Left hindlimb (tissue), 1 donor: ENCODE measurements around the gene RGL1.

Source experiments
- DNase-seq: peaks from one replicate; pipeline ENCODE4 v3.0.0-alpha.2; 2018

The RGL1 gene

DNA sequence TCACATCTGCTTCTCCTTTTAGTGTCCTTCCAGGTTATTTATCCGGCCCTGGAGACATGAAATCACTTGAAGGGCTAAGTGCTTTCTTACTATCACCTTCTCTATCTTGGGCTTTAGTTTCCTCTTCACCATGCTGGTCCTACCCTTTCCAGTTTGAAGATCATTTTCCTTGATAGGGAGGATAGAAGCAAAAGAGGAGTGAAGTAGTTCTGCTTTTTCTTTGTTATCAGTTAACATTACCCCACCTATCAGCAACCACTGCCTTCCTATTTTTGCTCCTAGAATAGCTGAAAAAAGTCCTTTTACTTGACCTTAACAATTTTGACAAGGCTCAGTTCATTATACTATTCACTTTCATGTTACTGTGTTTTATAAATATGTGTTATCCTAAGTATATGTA lies 19.4 kb downstream of the RGL1 start:
- DNase-seq: no peak

DNA sequence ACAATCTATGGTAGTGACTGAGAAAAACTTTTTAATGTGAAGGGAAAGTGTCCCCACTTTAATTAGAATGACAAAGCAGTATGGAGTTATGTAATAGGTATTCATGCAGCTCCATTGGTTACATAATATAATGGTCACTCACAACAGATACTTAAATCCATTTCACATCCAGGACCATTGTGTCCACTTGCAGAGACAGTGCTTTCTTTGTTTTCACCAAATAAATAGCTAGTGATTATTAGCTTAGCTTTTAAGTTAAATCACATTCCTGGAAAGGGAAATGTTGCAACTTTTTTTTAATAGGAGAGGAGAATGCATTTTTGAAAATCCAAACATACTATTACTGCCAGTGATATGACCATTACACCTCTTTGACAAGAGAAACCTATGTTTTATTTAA lies 22.9 kb downstream of the RGL1 start:
- DNase-seq: no peak

DNA sequence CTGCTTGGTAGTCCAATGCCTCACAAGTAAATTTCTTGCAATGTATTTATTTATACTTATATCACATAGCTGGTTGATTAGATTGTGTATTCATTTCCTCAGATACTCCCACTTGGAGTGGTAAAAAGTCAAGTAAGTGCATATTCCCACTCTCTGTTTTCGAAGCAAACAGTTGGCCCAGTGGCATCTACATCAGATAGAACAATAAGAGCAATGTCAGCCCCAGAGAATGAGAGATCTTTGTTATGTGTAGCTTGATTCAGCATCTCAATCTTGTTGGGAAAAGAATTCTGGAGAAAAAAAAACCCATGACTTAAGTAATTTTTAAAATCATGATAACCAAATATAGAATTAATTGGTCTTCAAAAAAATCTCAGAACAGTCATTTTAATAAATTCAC lies 25.5 kb downstream of the RGL1 start:
- DNase-seq: no peak

DNA sequence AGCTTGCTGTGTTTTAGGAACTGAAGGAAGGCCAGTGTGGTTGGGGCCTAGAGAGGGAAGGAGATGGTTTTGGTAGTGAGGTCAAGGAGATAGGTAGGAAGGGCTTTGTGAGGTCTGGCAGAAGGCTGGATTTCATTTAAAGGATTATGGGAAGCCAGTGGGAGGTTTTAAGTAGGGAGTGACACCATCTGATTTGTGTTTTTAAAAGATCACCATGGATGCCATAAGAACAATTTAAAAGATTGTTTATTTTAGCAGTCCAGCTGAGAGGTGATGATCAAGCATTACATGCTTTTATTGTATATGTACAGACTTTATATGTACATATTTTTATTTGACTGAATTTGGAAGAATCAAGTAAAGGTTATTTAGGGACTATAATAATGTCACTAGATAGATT lies 26.4 kb downstream of the RGL1 start:
- DNase-seq: no peak

DNA sequence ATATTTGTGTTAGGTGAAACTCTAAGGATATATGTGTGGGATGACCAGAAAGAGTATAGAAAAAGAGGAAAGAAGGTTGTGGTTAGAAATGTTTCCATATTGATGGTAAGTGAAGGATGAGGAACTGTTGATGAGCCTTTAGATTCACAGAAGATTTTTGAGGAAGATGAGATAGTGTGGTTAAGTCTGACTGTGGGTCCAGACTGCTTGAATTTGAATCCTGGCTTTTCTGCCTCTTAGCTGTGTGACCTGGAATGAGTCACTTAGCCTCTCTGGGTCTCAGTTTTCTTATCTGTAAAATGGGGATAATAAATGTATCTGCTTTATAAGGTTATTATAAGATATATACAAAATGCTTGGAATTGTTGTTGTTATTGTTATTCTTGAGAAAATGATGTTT lies 27.5 kb downstream of the RGL1 start:
- DNase-seq: no peak

DNA sequence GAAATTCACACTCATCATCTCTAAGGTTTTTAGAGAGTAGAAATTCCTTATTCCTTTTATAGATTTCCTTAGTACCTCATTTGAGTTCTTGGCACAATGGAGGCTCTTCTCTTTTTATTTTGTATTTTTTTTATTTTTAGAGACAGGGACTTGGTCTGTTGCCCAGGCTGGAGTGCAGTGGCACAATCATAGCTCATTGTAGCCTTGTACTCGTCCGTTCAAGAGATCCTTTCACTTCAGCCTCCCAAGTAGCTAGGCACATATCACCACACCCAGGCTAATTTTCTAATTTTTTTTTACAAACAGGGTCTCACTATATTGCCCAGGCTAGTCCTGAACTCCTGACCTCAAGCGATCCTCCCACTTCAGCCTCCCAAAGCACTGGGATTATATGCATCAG lies 29.6 kb downstream of the RGL1 start:
- no peak for DNase-seq

DNA sequence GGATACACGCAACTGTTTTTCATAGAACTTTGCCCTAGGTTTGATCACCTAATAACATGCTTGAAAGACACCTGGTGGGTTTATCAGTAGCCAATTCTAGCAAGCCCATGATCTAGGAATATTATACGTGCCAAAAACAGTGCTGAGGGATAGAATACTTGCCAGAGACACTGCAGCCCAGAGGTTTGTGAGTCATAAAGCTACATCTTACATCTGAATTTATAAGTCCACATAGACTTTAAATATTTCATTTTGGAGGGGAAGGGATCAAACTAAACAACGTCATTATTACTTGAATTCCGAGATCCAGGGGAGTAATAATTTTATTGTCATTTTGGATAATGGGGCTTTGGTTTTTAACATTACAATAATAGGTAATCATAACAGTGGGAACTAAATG lies 31.7 kb downstream of the RGL1 start:
- no peak for DNase-seq

DNA sequence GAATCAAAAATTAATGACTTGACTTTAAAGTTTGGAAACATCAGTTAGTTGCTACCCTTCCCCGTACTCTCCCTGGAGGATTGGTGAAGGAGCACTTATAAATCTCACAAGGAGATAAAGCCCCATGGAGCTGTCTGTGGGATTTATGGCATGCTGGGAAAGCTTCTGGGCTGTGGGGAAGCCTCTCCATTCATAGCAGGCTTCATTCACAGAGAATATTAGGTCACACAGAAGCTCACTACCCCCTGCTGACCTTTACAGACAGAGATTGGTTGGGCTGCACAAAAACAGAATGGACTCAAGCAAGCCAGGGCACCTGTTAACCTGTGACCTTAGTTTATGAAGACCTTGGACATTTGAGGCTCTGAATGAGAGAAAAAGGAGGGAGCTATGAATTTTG lies 32.1 kb downstream of the RGL1 start:
- DNase-seq: no peak

DNA sequence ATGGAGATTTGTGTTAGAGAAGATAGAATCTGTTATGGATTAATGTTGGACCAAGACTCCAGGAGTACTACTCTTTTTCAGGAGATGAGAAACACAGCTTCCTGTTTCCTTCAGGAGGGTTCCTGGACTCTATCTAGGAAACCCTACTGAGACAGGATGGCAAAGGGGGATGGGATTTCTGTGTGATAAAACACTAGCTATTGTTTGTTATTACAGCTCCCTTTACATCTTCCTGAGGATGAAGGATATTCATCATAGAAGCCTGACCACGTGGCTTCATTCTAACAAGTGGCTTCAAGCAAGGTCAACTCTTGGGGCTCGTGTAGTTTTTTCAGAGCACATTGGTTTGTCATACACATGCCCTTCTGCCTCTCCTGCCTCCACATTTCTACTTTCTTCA lies 33.3 kb downstream of the RGL1 start:
- DNase-seq: no peak

DNA sequence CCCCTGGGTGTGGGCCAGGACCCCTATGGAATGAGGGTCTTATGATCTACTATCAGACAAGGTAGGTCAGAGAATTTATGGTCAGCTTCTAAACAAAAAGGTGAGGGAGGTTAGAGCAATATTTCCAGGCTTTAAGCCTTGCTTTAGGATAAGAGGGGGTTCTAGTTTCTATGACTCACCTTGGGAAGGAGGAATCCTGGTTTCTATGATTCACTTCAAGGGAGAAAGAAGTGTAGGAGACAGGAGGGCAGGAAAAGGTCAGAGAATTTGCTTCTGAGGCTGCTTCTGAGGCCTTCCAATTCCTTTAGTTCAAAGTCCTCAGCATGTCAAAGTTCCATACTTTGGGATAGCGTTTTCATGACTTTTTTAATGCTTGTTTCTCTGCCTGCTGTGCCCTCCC lies 35.2 kb downstream of the RGL1 start:
- no peak for DNase-seq

DNA sequence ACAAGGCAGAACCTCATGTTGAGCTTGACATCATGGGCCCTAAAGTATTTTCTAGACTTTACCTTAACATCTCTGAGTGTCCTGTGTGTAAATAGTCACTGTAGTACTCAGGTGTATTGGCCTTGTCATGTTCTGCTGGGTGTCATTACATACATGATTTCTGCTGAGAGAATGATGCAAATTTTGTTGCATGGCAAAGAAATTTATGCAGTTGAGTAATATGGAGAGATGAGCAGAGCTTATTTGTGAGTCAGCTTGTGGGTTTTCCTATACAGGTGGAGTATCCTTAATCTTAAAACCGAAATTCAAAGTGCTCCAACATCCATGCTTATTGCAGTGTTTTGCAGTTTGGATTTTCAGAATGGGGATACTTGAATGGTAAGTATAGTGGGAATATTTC lies 36.6 kb downstream of the RGL1 start:
- no peak for DNase-seq

DNA sequence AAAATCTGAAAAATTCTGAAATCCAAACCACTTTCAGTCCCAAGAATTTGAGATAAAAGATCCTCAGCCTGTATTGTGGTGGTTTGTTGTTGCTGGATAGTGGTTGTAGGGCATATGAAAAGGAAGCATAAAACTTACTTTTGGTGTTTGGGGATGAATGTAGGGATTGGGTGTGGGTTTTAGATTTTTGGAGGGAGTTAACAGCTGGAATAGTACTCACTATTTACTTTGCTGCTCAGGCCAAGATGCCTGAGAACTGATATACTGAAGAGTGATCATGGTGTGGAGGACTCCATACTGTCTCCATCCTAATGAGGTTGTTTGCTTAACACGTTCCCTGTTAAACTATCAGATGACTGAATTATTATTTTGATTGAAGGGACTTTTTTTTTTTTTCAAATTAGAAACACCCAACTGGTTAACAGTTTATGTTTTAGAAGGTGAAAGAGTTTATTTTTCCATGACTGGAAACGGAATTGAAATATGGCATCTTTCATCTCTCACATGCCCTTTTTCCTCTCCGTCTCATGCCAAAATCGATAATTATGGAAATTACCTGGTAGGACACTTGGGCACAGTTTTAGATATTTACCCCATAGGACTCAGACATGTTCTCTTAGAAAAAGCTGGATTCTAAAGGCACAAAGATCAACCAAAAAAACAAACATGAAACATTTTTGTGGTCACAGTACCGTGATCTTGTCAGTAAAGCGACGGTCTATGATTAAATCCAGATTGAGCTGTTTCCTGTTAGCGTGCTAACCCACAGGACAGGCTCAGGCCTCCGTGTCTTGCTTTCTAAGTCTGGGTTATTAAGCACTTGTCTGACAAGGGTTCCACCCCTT lies 37.3 kb downstream of the RGL1 start:
- peak; percentile 66 for DNase-seq

DNA sequence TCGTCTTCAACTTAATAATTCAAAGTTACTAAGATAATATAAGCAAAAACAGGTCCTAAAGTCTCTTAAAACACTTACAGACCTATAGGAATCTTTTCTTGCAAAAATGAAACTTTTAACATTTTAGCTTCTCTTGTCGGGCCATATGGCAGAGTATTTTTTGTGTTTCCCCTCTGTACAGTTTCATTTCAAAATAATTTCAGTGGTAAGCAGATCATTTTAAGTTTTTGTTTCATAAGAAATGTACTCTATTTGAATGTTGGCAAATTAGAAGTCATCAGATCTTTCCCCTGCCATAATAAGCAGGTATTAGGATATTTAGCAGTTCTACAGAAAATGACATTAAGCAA lies 37.9 kb downstream of the RGL1 start:
- no peak for DNase-seq

DNA sequence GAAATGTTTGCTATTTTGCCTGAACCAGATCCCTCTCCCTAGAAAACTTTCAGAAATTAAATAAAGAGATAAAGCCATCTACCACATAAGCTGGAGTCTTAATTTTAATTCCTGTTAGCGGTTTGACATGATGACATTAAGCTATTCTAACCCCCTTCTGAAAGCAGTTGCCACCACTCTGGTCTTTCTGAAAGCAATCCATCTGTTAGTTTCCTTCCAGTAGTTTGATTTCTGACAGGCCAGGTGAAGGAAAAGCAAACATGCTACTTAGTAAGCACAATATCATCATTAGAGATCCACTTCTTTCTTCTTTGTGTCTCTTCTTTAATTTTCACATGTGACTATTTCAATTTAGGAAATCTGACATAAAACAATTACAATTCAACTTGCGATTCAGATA lies 39.9 kb downstream of the RGL1 start:
- no peak for DNase-seq

DNA sequence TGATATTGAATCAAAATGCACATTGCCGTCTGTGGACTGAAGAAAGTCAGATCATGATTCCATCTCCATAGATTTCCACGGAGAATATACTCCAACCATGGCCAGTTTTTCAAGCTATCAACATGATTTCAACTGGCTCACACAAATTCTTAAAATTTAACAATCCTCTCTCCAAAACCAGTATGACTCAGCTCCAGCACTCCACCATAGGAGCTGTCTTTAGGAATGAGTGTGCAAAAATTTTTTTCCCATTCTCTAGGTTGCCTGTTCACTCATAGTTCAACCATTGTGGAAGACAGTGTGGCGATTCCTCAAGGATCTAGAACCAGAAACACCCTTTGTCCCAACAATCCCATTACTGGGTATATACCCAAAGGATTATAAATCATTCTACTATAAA lies 40.8 kb downstream of the RGL1 start:
- no peak for DNase-seq

DNA sequence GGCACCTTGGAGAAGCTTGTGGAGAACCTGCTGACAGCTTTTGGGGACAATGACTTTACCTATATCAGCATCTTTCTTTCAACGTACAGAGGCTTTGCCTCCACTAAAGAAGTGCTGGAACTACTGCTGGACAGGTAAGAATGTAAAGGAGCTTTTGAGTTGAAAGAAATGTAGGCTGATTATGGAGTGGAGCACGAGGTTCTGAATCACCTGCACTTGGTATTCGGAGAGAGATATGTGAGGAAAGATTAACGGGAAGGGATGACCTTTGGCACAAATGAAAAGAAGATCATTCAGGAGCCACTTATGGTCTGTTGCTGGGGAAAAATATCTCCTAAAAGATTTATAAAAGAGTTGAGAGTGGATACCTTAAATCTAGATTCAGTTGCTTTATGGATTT lies 42.7 kb downstream of the RGL1 start:
- DNase-seq: no peak

DNA sequence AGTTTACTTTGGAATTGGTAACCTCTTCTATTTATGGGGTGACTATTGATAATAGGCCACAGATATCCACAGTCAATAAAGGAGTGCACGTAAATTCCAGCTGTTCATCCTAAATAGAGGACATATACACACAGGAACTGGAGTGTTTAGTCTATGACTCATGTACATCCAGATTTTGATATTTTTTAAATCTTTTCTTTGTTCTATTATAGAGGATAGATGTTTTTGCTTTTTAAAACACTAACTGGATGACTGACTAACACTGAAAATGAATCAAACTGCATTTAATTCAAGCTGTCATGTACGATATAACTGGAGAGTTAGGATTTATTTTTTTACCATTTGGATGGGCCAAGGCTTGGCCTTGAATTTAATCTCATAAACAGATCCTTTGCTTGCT lies 45.9 kb downstream of the RGL1 start:
- DNase-seq: no peak

DNA sequence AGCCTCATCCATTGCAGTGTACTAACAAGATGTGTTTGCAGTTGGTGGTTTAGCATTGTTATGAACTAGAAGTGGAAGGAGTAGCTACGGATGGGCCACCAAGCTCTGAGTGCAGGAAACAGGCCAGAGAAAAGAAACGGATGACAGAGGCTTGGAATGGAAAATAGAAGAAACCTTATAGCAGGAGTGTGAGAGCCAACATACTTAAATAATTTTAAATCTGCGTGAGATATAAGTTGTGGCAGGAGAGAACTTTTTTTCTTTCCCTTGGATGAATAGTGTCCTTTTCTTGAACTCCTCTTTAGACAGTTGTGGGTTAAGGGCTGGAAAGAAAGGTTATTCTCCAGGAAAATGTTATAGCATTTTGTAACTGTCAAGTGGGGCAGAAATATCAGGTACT lies 54.2 kb downstream of the RGL1 start:
- DNase-seq: peak; percentile 48

DNA sequence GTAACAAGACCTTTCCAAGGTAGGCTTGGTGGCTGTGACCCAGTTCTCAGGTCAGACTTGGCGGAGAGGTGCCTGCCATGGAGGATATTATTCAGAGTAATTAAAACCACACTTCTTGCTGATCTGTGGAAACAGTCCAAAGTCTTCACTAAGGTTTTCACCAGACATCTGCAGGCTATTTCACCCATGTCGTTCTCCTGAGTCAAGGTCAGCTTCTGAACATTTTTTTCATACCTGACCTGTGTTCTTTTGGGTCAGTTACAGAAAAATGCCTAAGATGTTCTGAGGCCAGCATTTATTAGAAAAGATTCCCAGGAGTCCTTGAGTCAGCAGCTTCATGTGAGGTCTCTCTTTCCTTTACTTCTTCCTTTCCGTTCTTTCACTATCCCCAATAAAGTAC lies 54.9 kb downstream of the RGL1 start:
- no peak for DNase-seq

DNA sequence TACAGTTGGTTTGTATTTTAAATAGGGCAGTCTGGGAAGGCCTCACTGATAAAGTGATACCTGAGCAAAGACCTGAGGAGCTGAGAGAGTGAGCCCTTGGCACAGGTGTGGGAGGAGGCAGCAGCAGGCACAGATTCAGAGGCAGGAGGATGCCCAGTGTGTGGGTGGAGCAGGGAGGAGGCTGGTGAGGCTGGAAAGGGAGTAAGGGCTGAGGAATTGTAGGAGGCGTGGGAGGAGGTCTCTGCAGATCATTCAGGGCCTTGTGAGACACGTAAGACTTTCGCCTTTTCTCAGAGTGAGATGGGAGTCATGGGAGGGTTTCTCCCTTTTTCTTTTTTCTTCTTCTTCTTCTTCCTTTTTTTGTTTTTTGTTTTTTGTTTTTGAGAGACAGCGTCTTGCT lies 58.0 kb downstream of the RGL1 start:
- DNase-seq: no peak

DNA sequence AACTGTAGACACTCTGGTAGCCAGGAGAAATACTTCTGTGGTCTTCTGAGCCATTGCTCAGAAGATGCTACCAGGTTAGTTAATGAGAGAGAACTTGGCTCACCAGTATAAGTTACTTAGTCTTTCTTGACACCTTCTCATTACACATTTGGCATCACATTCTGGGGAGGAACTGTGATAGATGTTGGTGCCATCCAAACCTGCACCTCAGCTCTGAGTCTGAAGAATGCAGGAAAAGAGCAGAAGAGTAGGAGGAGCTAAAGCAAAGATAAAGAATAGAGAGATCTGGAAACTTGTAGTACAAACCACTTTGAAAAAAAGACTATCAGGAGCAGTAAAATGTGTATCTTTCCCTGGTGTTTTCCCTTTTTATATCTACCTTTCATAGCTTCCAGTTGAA lies 58.9 kb downstream of the RGL1 start:
- no peak for DNase-seq

DNA sequence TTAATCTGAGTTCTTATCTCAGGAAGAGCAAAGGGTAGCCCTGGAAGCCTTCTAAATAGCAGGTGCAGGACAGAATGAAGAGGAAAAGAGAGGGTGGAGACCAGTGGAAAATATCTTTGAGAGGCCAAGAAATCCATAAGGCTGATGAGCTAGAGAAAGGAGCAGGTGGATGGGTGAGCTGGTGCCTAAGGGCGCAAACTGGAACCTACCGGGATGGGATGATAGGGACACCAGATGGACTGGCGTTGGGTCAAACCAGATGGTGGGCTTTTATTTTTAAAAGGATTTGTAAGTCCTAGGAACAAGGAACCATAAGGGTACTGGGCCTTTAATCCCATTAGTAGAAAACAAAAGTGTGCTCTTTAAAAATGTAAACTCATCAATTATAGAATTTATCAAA lies 59.7 kb downstream of the RGL1 start:
- no peak for DNase-seq

DNA sequence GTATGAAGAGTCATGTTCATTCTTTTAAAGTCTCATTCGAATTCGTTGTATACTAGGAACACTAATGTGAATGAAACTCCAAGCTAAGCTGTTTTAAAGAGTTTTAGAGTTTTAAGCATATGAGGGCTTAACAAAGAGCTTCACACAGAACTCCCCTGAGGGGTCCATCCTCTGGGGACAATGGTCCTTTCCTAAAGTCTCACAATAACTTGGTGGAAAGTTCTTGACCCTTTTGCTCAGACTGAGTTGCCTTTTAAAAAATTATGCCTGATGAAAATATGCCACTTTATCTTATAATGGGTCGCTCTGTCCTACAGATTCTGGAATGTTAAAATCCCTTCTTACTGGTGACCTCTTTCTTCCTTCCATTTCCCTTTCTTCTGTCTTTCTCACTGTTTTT lies 64.3 kb downstream of the RGL1 start:
- DNase-seq: no peak

DNA sequence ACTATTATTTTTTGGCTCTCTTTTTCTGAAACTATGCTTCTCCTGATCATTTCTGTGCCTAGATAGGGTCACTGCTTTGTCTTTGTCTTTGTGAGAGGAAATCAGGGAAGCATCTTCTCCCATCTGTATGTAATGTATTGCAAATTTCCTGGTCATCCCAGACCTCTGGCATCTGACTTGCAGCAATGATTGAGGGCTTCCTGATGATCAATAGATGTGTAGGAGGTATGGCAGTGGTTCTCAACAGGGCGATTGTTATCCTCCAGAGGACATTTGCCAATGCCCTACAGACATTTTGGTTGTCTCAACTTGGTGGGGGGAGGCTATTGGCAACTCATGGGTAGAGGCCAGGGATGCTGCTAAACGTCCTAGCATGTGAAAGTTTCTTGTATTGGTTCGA lies 64.7 kb downstream of the RGL1 start:
- DNase-seq: no peak

DNA sequence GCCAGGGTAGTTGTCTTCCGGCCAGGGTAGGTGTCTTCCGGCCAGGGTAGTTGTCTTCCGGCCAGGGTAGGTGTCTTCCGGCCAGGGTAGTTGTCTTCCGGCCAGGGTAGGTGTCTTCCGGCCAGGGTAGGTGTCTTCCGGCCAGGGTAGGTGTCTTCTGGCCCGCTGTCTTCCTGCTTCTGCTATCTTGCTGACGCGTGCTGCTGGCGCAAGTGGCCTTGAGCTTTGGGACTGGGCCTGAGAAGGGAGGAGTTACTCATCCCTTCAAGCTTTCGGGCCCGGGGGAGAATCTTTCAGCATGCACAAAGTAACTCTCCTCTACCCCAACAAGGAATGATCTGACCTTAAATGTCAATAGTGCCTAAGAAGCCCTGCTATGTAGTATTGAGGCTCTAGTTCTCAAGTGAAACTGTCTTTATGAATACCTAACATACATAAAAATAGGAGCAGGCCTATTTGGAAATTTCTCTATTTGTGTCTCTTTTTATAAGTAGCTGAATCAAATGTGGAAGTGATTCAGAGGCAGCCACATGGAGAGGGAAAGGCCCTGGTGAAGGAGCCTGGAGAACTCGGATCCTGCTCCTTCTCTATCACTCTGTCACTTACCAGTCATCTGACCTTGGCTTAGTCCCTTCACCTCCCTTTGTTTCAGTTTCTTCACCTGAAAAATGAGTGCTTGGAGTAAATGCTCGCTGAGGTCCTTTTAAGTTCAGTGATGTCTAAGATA lies 65.6 kb downstream of the RGL1 start:
- no peak for DNase-seq
